CD4-positive, alpha-beta T cell treated with Interleukin-15 for 4 hours (primary cell): ENCODE results near the gene SLCO4A1.

ENCODE experiments used
- DNase-seq: peaks from one replicate; pipeline ENCODE4 v3.0.0-alpha.2; 2020; ENCODE audit warnings: low spot score

SLCO4A1 gene

DNA sequence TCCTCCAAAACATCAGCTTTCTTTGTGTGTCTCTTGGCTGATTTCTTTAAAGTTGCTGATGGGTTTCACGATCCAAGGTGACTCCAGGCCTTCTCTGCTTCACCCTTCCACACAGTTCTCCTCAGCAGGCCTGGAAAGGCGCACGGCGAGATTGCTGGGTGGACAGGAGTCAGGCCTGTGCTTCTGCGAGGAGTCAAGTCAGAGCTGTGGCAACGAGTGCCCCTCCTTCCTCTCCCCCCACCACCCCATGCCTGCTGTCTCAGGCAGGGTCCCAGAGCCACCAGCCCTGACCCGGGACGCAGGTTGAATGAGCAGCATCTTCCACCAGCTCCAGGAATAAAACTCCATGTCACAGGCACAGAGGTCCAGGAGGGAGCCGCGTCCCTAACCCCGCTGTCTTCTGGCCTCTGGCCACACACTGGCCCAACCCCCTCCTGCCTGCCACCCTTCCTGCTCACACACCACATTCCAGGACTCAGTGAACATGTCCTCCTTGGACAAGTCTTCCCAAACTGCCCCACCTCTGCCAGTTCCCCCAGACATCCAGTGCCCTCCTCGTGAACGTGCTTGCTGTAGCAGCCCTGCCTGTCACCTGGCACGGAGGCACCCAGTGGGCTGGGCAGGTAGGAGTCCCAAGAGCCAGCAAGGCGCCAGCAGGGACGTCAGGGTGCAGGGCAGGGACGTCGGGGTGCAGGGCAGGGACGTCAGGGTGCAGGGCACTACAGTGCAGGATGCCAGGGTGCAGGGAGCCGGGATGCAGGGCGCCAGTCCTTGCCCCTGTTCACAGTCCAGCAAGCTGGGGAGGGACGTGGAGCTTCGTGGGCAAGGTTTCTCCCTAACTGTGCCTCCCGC is 59.1 kb downstream of the SLCO4A1 start:
- no peak for DNase-seq

DNA sequence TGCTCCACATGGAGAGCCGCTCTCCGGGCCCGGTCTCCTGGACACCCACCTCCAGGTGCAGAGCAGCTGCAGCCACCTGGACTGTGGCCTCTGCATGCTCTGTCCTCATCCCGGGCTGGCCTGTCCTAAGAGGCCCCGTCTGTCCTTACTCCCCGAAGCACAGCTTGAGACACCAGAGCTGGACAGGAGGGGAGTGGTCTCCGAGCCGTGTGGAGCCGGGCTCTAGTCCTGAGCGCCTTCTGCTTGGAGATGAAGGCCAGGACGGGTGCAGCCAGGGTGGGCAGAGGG is 59.7 kb downstream of the SLCO4A1 start:
- no peak for DNase-seq

DNA sequence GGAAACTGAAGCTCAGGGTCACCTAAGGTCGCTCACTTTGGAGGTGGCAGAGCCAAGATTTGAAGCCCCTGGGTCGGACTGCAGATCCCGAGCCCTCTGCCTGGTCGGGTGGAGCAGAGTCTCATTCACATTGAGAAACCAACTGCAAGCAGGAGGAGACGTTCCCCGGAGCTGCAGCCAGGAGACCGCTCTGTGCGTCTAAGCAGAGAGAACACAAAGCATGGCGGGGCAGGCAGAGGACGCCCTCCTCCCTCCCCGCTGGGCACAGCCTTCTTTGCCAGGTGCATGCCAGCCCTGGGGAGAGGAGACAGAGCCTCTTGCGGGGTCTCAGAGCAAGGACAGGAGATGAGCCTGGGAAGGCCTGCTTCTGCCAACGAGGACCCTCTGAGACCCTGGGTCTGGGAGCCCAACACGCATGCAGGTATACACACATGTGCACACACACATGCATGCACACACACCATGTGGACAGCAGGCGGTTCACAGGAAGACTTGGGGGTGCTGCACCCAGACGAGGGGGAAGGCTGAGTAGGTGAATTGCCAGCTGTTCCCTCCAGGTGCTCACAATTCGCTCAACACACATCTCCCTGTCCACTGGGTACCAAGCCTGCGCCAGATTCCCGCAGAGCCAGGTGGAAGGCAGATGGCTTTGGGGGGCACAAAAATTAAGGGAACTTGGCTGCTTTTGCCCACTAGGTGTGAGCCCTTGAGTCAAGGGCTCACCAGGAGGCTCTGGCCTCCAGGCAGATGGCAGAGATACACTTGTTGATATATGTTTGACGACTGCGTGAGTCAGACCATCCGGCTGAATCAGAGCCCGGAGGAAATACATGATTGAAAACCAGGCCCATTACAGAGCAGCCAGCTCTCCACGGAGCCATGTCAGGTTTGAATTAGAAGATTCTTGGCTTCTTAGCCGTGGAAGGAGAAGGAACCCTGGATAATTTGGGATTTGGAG is 60.9 kb downstream of the SLCO4A1 start:
- DNase-seq = peak; percentile 39

DNA sequence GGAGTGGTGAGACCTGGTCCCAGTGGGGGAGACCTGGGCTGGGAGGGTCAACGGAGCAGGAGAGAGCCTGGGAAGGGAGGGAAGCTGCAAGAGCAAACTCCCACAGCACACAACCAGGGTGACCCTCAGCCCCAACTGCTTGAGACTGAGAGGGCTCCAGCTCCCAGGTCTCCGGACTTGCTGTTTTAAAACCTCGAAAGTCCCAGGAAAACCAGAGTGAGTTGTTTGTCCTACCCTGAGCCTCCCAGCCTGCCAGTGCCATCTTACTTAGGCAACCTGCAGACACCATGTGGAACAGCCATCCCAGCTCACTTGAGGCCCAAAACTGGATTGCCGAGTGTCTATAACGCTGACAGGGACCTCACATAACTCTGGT is 61.5 kb downstream of the SLCO4A1 start:
- no peak for DNase-seq

DNA sequence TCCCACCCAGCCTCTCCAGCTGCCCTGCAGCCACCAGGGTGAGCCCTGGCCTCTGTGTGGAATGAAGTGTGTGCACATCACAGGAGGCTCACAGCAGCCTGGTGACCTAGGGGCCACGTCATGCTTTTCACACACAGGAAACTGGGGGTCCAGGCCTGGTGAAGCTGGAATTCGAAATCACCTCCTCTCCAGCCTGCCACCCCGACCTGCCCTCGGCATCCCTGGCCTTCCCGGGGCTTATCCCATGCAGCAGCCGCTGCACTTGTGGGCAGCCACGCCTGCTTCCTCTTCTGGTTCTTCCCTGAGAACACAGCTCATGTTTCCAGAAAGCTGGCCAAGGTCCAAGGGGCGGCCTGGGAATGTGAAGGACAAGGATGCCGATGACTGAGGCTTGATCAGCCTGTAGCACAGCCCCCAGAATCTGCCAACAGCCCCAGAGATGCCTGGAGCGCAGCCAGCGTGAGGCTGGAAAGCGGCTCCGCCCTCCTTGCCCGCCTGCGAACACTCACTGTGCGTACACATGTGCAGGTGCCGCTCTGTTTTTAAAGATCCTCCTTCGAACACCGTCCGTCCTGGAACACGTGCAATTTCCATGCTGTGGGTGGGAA is 62.1 kb downstream of the SLCO4A1 start:
- DNase-seq = no peak

DNA sequence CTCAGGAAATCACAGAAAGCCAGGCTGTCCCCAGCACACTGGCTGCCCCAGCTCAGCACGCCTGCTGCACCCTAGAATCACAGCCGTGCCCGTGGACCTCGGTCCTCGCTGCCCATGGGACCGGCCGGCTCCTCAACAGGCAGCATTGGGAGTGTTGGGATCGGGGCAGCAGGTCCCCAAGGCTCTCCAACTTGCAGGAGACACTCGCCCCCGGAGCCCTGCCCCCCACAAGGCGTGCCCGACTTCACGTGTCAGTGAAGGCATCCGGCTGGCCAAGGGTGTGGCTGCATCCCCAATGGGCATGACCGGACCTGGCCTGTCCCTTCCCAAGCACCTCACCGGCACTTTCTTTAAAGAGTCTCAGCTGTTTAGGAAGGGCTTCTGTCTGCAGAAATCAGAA is 63.3 kb downstream of the SLCO4A1 start:
- no peak for DNase-seq

DNA sequence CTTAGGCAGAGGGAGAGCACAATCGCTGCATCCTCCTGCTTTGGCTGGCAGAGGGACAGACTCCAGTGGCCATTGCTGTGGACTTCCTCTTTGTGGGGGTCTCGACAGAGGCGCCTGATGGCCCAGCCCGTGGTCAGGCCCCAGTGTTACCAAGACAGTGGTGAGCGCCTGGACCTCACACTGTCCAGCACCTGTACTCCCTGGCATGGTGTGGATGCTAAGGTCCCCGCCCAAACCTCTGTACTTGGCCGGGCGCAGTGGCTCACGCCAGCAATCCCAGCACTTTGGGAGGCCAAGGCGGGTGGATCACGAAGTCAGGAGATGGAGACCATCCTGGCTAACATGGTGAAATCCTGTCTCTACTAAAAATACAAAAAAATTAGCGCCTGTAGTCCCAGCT is 64.0 kb downstream of the SLCO4A1 start:
- DNase-seq = no peak

DNA sequence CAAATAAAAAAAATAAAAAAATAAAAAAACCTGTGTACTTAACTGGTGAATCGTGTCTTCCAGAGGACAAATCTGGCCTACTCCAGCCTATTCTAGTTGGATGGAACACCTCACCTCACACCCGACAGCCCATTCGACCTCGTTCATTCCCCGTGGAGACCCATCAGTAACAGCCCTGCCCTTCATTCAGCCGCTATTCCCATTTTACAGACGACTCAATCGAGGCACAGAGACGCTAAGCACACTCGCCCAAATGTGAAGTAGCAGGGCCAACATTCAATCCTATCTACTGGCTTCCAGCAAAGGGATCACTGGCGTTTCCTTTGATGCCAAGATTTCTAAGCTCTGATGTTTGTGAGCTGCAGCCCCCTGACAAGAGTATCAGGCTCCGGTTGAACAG is 64.6 kb downstream of the SLCO4A1 start:
- DNase-seq = no peak

DNA sequence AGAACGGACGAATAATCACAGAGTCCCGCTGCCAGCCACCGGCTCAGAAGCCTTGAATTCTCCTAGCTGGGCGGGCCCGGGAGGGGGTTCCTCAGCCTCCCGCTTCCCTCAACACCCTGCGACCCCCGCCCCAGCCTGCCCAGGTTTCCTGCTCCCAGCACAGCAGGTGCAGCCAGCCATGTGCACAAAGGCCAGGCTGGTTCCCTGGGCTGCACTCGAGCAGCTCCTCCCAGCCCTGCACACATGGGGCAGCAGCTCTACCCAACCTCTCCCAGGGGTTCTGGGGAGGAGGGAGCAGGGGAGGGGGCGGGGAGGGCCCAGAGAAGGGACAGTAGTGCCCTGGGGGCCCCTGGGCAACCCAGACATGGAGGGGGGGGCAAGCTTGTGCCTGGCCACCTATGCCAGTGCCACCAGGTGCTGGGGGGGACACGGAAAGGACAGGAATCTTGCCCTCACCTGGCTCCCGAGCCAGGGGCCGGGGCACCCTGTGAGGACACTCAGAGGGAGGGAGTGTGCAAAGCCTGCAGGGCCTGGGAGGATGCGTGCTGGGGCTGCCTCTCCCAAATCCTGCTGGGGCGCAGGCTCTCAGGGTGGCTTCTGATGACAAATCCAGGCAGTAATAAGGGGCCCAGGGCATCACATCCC is 65.1 kb downstream of the SLCO4A1 start:
- no peak for DNase-seq

DNA sequence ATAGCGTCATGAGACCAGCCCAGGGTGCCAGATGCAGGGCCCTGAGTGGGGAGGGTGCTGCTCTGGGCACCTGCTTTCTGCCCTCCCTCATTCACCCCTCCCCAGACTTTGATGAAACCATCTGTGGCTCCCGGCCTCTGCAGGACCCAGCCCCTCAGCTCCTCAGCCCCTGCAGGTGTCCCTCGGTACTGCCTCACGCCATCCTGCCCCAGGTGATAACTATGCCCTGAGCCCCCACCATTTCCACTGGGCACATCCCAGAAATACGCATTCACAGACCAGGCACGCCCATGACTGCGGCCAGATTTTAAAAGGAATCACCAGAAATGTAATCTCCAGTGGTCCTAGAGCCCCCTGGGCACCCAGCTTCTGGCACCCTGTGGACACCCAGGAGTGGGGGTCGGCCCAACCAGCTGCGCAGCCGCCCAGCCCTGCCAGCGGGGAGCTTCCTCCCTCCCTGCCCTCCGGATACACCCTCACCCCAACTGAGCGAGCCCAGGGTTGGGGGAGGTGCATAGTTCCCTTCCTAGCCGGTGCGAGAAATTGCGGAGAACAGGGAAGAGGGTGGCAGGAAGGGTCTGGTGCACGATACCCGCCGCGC is 65.7 kb downstream of the SLCO4A1 start:
- DNase-seq = no peak

DNA sequence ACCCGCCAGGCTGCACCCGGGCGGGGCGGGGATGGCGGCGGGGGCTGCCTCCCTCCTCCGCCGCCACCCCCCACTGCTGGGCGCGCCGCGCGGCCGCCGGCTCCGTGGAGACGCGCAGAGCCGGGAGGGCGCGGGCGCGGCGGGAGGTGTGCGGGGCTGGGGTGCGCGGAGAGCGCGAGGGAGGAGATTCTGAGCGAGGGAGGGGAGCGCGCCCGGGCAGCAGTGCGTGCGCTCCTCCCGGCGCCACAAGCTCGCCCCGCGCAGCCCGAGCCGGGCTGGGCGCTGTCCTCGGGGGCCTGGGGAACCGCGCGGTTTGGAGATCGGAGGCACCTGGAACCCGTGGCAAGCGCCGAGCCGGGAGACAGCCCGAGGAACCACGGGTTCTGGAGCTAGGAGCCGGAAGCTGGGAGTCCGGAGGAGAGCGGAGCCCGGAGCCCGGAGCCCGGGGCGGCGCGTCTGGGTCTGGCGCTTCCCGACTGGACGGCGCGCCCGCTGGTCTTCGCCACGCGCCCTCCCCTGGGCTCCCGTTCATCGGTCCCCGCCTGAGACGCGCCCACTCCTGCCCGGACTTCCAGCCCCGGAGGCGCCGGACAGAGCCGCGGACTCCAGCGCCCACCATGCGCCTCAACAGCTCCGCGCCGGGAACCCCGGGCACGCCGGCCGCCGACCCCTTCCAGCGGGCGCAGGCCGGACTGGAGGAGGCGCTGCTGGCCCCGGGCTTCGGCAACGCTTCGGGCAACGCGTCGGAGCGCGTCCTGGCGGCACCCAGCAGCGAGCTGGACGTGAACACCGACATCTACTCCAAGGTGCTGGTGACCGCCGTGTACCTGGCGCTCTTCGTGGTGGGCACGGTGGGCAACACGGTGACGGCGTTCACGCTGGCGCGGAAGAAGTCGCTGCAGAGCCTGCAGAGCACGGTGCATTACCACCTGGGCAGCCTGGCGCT is 66.6 kb downstream of the SLCO4A1 start, which contains the start of gene NTSR1:
Gene NTSR1, plus strand, starts transcription at position 246 of the 946 bp plus-strand sequence. Its CDS starts 372 bp downstream, at position 618.
- no peak for DNase-seq

DNA sequence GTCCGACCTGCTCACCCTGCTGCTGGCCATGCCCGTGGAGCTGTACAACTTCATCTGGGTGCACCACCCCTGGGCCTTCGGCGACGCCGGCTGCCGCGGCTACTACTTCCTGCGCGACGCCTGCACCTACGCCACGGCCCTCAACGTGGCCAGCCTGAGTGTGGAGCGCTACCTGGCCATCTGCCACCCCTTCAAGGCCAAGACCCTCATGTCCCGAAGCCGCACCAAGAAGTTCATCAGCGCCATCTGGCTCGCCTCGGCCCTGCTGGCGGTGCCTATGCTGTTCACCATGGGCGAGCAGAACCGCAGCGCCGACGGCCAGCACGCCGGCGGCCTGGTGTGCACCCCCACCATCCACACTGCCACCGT is 67.2 kb downstream of the SLCO4A1 start:
- DNase-seq = no peak

DNA sequence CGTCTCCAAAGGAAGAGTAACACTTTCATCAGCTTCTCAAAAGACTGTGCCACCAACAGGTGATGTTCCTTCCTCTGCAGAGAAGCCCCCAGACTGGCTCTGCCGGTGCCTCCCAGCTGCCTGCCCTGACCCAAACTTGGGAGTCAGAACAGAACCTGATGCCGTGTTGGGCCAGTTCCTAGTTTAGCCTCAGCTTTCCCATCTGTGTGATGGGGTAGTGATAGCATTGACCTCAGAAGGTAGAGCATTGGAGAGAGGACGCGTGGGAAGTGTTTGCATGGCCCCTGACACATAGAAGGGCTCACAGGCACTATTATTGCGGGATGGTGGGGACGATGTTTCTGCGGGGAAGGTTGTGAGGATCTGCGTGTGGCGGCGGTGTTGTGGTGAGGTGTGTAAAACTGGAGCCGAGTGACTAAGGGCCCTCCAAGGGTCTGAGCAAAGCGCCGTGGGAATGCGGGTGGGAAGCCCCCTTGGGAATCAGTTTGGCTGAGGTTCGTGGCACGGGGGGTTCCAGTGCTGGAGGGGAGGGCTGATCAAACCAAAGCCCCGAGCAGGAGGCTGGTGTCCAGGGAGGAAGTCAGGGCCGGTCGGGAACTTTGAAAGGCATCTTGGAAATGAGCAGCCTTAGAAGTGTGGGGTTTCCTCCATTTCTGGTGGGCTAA is 68.0 kb downstream of the SLCO4A1 start:
- DNase-seq = no peak

DNA sequence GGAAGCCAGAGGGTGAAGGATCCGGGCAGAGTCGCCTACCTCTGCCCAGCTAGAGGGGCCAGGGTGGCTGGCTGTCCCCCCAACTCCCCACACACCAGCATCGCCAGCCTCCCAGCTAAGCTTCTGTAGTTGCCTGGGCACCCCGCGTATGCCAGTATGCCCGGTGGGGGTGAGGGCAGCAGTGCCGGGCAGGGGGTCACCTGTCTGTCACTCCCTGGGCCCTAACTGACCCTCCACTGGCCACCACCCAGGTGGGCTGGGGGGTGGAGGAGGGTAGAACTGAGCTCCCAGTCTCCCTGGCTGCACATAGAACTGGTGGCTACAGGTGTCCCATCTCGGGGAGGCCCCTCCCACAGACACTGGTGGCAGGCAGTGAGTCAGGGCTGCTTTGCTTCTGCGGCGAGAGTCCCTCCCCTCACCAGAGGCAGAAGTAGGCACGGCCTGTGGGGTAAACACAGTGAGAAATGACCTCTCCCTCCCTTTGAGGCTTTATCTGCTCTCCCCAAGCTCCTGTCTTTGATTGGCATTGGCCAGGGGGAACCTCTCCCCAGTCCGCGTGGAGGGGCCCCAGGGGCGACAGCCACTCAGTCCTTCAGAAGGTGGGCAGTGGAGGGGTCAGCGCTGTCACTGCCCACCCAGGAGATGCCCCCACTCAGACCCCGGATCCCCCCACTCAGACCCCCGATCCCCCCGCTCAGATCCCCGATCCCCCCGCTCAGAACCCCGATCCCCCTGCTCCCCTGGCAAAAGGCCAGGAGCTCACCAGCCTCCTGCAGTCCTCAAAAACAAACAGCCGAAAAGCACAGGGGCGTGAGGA is 68.8 kb downstream of the SLCO4A1 start:
- DNase-seq = peak; percentile 22

DNA sequence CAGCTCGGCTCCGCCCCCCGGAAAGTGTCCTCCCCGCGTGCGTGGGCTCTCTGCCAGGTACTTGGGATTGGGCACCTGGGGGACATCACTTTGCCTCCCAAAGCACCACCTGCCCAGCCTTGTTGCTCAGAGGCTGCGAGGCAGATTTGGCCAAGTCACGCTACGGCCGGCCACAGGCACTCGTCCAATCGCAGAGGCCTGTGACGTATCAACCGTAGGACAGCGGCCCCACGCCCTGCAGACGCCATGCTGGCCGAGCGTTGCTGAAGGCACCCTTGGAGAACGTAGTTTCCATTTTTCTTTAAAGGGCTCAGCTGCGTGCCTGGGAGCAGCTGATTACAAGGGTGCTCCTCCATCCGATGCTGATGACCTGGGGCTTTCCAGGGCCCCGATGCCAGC is 69.4 kb downstream of the SLCO4A1 start:
- no peak for DNase-seq

DNA sequence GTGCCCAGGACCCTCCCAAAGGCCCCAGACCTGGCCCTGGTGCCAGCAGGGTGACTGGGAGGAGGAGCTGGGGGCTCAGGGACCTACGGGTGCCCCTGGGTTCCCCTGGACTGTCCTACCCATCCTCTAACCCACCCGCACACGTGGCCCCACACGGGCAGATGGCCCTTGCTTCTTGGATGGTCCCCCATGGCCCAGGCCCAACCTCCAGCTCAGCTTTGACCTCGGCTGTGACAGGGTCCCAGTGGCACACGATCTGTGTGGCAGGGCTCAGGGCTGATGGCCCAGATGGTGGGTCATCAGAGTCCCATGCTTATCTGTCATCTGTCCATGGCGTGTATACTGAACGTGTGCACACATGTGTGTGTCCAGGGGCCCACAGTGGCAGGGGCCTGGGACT is 70.3 kb downstream of the SLCO4A1 start:
- DNase-seq = no peak

DNA sequence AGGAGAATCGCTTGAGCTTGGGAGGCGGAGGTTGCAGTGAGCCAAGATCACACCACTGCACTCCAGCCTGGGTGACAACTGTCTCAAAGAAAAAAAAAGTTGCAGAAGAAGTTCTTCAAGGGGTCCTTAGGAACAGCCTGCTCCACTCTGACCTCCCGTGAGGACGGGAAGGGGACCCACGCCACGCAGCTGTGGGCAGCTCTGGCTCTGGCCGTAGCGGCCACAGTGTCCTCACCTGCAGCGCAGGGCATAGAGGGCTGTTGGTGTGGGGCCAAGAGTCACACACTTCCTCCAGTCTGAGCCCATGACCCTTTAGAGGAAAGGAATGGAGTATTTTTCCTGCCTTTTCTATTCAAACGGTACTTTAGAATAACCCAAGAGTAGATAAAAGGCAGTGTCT is 71.7 kb downstream of the SLCO4A1 start:
- no peak for DNase-seq

DNA sequence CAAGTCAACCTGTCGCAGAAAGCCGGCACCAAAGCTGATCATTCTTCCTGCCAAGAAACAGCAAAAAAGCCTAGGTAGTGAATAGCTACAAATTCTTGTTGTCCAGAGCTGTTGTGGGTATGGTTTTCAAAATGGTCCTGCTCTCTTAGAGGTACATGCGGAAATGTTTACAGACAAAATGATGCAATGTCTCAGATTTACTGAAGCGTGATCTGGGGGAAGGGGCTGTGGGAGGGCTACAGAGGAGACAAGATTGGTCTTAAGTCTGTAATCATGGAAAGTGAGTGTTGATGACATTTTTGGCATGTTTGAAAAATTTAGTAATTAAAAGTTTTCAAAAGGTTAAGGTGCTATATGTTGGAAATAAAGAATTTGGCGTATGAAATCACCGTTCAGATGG is 72.5 kb downstream of the SLCO4A1 start:
- no peak for DNase-seq

DNA sequence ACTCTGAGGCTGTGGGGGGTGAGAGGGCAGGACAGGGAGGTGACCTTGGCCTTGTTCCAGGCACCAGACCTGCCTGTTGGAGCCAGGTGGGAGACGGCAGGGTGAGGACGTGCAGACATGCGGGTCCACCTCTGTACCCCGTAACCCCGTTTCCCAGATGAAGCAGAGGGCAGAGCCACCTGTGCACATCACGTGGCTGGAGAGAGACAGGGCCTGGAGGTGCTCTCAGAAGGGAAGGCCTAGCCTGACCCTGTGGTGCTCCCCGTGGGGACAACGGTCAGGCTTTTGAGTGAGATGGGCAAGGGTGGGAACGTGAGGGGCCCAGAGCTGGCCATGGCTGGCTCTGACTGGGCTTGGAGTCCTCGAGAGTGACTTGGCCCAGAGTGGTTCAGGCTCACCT is 72.9 kb downstream of the SLCO4A1 start:
- DNase-seq = no peak
